HG02759 (cell line): ENCODE data around the gene SPECC1.
"Not testable (repeated sequence)": the region's sequence is repeated elsewhere in the genome, so short reads cannot be mapped to it uniquely, and the experiment has no call there.

ENCODE experiments used
- ATAC-seq: cut with Tn5 transposase; IDR thresholded peaks from one replicate; pipeline ENCODE4 v1.9.1; 2021; ENCODE audit warnings: mild to moderate bottlenecking, moderate library complexity; ENCODE audit not compliant: unreplicated experiment

The SPECC1 gene, protein sequence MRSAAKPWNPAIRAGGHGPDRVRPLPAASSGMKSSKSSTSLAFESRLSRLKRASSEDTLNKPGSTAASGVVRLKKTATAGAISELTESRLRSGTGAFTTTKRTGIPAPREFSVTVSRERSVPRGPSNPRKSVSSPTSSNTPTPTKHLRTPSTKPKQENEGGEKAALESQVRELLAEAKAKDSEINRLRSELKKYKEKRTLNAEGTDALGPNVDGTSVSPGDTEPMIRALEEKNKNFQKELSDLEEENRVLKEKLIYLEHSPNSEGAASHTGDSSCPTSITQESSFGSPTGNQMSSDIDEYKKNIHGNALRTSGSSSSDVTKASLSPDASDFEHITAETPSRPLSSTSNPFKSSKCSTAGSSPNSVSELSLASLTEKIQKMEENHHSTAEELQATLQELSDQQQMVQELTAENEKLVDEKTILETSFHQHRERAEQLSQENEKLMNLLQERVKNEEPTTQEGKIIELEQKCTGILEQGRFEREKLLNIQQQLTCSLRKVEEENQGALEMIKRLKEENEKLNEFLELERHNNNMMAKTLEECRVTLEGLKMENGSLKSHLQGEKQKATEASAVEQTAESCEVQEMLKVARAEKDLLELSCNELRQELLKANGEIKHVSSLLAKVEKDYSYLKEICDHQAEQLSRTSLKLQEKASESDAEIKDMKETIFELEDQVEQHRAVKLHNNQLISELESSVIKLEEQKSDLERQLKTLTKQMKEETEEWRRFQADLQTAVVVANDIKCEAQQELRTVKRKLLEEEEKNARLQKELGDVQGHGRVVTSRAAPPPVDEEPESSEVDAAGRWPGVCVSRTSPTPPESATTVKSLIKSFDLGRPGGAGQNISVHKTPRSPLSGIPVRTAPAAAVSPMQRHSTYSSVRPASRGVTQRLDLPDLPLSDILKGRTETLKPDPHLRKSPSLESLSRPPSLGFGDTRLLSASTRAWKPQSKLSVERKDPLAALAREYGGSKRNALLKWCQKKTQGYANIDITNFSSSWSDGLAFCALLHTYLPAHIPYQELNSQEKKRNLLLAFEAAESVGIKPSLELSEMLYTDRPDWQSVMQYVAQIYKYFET

DNA sequence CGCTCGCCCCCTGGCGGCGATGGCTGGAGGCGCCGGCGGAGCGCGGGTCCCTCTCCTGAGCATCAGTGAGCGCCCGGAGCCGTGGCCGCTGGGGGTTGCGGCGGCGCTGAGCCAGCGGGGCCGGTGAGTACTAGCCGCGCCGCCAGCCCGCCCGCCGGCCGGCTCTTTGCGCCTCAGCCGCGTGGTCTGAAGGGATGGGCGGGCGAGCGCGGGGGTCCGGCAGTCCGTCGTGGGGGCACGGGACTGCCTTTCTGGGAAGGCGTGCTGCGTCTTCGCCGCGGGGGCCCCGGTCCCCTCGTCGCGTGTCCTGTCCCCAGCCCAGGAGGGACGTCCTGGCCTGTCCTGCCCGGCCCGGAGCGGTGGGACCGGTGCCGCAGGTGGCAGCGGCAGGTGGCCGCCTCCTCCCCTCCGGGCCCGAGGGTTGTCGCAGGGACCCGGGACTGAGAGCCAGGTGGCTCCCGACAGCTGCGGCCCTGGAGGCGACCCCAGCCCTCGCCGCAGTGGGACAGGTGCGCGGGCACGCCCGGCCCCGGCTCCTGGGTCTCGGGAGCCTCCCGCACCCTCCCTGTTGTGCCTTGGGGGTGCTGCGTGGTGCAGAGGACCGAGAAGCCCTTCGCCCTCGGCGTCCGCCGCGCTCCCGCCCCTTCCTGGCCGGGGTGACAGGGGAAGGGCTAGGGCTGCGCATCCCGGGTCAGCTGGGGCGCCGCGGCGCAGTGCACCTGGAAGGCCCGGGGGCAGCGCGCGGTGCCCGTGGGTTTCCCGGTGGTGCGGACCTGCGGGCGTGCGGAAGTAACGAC lies at the start of gene SPECC1:
SPECC1 (plus strand) TSS at position 58 of the 797 bp plus-strand sequence. CDS start 87,293 bp downstream, outside the sequence.
- peak; percentile 97 for ATAC-seq

DNA sequence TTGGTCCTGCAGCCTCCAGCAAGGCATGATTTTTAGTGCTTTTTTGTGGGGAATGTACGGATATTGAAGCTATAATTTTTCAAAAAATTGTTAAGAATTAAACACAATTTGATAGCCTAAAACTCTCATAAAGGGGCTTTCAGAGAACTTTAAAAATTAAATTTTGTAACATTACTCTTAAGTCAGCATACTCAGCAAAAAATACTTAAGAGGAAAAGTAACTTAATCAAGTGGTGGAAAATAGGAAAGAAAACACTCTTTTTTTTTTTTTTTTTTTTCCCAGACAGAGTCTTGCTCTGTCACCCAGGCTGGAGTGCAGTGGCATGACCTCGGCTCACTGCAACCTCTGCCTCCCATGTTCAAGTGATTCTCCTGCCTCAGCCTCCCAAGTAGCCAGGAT lies 46.2 kb upstream of the SPECC1 start:
- not testable (repeated sequence) for ATAC-seq

DNA sequence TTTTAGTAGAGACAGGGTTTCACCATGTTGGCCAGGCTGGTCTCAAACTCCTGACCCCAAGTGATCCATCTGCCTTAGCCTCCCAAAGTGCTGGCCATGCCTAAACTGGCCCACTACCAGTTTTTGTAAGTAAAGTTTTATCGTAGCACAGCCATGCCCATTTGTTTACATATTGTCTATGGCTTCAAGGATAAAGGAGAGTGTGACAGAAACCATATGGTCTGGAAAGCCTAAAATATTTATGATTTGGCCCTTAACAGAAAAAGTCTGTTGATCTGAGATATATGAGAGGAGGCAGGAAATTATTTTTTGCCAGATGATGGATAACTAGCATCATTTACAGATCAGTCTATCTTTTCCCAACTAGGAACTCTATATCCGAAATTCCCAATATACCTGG lies 36.0 kb upstream of the SPECC1 start:
- no peak for ATAC-seq

DNA sequence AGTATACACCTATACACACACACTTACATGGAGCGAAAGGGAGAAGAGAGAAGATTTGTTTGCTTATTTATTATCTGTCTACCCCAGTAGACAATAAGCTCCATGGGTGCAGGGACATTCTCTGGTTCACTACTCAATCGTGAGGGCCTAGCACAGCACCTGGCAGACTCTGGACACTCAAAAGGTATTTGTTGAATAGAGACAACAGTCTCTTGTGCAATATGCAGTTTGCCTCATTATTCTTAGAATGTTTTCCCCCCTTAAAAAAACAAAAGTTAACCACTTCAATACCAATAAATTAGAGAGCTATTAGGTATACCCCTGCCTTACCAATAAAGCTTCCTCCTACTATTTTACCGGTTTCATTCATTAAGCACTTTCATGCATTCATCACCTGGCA lies 33.6 kb upstream of the SPECC1 start:
- ATAC-seq = no peak

DNA sequence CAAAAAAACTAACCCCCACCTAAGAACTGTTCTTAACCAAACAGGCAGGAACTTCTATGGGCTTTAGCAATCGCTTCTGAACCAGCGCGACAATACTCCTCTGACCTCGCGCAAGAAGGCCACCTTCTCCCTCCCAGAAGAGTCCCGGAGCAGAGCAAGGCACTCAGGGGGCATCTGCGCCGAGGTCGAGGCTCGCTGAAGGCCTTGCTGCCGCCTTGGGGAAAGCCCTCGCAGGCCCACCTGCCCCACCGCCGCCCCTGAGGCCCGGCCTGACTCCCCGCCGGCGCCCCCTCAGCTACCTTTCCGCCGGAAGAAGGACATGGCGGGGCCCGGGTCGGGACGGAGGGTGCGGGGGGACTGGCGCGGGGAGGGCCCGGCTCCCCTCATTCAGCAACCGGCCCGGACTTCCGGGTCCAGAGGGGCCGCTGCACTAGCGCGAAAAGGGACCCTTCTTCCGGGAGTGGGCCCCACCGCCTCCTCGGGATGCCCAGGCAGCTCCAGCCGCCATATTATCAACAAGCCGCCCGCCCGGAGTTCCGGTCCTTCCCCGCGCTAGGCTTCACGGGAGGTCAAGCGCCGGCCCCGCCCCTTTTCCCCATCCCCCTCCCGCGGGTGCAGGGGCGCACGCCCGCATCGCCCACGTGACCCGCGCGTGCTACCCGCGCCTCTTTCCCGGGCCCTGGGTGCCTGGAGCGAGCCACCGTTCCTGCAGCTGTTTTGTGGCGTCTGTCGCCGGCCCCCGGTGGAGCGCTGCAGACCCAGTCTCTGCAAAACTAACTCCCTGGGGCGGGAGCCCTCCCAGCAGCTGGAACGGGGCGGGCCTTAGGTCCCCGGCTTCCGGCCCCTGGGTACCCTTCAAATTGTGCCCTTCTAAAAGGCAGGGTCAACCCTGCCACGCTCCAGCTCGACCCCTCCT lies 31.6 kb upstream of the SPECC1 start, which contains the start of gene AKAP10:
AKAP10 (minus strand) TSS at position 536 of the 916 bp plus-strand sequence; CDS start at position 387, 149 bp downstream.
- peak; percentile 89 for ATAC-seq

DNA sequence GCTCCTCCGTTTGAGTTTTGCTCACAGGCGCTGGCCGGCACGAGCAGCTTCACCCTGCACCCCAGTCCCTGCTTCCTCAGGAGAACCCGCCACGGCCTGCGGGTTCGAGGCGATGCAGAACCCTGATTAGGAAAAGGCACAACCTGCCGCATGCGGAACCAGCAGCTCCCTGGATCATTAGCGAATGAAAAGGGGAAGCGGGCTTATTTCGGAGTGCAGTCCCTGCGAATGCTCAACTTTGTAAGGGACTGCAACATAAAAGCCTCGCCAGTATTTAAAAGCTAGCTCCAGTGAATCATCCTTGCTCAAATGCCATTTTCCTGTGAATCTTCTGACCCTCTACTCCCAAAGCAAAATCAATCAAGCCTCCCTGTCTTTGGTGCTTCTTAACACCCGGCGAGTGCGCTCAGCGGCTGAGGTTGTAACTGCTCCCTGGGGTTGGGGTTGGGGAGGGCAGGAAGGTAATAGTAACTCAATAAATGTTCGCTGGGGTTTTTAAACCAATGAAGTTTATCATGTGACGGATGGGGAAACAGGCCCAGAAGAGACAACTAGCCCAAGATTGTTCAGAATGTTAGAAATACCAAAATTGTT lies 30.9 kb upstream of the SPECC1 start:
- ATAC-seq = peak; percentile 34

DNA sequence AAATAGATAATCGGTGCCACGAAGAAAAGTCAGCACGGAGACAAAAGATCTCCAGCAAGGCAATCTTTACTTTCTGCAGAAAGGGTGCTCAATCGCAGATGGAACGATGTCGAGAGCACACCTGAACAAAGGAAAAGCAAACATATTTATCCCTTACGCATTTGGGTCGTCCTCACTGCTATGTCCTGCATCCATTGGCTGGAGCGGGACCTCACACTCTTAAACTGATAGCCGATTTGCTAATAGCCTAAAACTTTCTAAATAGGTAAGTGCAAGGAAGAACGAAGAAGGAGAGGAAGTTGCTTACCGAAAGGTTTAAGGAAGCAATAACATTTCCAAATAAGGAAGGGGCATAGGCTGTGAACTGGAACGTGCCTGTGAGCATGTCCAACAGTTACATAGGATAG lies 30.4 kb upstream of the SPECC1 start:
- no peak for ATAC-seq

GRCh38 chr17:19979917-19980770 lies 29.0 kb upstream of the SPECC1 start:
- ATAC-seq = no peak

DNA sequence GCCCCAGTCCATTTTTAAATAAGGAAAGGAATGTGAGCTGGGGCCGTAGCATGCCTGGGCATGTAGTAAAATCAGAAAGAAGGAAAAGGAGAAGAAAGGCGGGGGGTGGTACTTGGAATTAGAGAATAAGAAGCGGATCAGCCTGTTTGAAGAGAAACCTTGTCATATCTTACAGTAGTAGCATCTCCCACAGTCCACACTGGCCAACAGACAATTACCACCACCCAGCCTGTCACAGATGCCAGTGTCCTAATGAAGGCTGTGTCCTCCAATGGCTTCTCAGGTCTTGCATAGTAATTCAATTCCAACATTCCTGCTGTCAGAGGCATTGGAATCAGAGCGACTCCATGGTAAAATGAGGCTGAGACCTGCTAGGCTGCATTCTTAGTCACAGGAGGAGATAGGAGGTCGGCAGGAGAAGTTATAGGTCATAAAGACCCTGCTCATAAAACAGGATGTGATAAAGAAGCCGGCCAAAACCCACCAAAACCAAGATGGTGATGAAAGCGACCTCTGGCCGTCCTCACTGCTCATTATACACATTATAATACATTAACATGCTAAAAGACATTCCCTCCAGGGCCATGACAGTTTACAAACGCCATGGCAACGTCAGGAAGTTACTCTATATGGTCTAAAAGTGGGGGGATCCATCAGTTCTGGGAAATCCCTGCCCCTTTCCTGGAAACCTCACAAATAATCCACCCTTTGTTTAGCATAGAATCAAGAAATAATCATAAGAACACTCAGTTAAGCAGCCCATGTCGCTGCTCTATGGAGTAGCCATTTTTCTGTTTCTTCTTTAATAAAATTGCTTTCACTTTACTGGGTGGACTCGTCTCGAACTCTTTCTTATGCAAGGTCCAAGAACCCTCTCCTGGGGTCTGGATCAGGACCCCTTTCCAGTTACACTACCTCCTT lies 22.0 kb upstream of the SPECC1 start:
- ATAC-seq = no peak

- no peak for ATAC-seq
Observed at GRCh38 chr17:19987897-19988296, 21.3 kb upstream of the SPECC1 start.

GRCh38 chr17:19991252-19991885 lies 17.8 kb upstream of the SPECC1 start:
- no peak for ATAC-seq

- ATAC-seq = peak; percentile 89
Observed at GRCh38 chr17:19992803-19993713, 16.1 kb upstream of the SPECC1 start.

DNA sequence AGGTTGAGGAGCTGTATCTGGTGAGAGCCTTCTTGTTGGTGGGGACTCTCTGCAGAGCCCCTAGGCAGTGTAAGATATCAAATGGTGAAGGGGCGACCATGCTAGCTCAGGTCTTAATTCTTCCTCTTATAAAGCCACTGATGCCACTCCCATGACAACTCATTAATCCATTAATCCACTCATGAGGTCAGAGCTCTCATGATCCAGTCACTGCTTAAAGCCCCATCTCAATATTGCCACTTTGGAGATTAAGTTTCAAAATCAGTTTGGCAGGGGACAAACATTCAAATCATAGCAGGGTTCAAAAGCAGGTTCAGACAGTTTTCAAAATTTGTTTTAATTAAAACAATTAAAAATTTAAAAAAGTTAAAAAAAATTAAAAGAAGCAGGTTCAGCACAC lies 13.1 kb upstream of the SPECC1 start:
- ATAC-seq = no peak

DNA sequence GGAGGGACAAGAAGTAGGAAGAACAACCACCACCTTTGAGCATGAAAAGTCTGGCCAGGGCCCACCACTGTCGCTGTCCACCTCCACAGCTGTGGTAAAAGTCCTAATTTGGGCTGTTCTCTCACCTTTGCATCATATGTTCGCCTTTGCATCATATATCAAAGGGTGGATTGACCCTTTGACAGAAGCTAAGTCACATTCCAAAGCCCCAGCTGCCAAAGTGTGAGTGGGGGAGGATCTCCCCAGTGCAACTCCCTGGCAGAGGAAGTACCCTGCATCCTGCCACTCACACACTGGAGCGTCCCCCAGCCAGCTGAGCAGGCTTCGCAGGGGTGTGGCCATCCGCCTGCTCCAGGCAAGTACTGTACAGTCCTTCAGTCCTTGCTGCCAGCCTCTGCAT lies 12.7 kb upstream of the SPECC1 start:
- no peak for ATAC-seq

DNA sequence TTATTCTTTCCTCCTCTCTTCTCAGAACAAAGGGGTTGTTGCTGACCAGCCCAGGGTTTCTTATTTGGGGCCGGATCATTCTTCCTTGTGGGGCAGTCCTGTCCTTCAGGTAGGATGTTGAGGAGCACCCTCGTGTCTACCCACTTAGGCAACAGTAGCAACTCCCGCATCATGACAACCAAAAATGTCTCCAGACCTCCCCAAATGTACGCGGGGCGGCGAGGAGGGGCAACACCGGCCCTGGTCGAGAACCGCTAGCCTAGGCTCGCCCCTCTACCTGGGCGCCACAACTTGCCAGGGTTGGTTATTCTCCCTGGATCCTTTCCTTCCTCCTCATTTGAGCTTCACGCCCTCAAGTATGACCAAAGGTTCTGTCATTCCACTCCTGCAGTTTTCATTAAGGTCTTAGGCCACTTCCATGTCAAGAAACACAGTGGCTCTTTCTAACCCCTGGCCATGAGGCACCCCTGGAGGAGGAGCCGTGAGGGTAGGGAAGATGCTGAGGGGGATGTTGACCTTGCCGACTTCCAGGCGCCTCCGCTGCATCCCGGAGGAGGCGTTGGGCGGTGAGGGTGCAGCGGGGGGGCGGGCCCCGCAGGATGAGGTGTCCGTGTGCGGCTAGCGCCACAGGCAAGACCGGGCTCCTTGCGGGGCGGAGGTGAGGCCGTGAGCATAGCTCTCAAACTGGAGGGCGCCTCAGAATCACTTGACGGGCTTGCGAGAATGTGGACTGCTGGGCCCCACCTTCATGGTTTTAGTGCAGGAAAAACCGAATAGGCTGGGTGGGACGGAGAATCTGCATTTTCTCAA lies 712 bp upstream of the SPECC1 start:
- ATAC-seq = peak; percentile 18
